GM23338 (cell line): ENCODE data around the gene CYB5RL.

Experiments used
- CTCF ChIP-seq, 2 experiments: fragments of 200-600 bp in 1 of 2; sonication (generic) in 1 of 2; conservative IDR thresholded peaks; 2 replicates each; pipeline versions ENCODE4 v1.5.1 to v1.6.1; 2016 to 2017; ENCODE audit warnings: antibody characterized with exemption in 2 of 2, low read depth in 2 of 2, mild to moderate bottlenecking in 2 of 2, moderate library complexity in 1 of 2
- EZH2 ChIP-seq: fragments of 200-600 bp; sonication (generic); IDR thresholded peaks from one replicate; pipeline ENCODE4 v1.8.0; 2017; ENCODE audit warnings: antibody characterized with exemption, mild to moderate bottlenecking, low read depth; ENCODE audit not compliant: unreplicated experiment
- REST ChIP-seq: IDR thresholded peaks from one replicate; pipeline ENCODE4 v1.6.1; 2018; ENCODE audit warnings: antibody characterized with exemption; ENCODE audit not compliant: unreplicated experiment

- no peak for TF ChIP-seq EZH2
- no peak for TF ChIP-seq CTCF (conservative IDR thresholded peaks at IDR 0.05; ENCODE audit: low read depth in 2 of 2)
- TF ChIP-seq REST, result no peak
Measured at GRCh38 chr1:54227091-54227602, 27.3 kb upstream of the CYB5RL start.
